Epithelial cell of esophagus (primary cell): ENCODE data around the gene SHISA6.

Experiments used
- DNase-seq: peaks from one replicate; pipeline ENCODE4 v3.0.0; 2010; ENCODE audit warnings: low read depth
- H3K4me3 ChIP-seq: 2 replicates; pipeline ENCODE4 v1.5.1; 2011; ENCODE audit warnings: mild to moderate bottlenecking, low read length, control low read depth
- TF ChIP-seq, protein P1 (sequence below): IDR thresholded peaks from 2 replicates; pipeline ENCODE4 v1.5.1; 2011; ENCODE audit warnings: low read depth, mild to moderate bottlenecking, low read length, control low read depth, inconsistent platforms; ENCODE audit not compliant: insufficient read depth; ENCODE audit errors: missing control alignments

SHISA6 gene

DNA sequence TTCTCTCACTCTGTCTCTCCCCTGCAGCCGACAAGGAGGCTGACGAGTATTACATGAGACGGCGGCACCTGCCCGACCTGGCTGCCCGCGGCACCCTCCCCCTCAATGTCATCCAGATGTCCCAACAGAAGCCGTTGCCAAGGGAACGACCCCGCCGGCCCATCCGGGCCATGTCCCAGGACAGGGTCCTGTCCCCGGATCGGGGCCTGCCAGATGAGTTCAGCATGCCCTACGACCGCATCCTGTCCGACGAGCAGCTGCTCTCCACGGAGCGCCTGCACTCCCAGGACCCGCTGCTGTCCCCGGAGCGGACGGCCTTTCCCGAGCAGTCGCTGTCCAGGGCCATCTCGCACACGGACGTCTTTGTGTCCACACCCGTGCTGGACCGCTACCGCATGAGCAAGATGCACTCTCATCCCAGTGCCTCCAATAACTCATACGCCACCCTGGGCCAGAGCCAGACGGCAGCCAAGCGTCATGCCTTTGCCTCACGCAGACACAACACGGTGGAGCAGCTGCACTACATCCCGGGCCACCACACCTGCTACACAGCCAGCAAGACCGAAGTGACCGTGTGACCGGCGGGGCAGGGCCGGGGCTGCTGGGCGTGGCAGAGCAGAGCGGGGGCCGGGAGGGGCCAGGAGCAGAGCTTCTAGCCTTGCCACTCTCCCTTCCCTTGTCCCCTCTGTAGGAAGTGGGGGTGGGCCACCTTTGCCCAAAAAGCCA is 316.9 kb downstream of the SHISA6 start:
- TF ChIP-seq, protein P1, sequence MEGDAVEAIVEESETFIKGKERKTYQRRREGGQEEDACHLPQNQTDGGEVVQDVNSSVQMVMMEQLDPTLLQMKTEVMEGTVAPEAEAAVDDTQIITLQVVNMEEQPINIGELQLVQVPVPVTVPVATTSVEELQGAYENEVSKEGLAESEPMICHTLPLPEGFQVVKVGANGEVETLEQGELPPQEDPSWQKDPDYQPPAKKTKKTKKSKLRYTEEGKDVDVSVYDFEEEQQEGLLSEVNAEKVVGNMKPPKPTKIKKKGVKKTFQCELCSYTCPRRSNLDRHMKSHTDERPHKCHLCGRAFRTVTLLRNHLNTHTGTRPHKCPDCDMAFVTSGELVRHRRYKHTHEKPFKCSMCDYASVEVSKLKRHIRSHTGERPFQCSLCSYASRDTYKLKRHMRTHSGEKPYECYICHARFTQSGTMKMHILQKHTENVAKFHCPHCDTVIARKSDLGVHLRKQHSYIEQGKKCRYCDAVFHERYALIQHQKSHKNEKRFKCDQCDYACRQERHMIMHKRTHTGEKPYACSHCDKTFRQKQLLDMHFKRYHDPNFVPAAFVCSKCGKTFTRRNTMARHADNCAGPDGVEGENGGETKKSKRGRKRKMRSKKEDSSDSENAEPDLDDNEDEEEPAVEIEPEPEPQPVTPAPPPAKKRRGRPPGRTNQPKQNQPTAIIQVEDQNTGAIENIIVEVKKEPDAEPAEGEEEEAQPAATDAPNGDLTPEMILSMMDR, result no peak
- DNase-seq, result no peak
- no peak overlapping the region for H3K4me3 ChIP-seq

DNA sequence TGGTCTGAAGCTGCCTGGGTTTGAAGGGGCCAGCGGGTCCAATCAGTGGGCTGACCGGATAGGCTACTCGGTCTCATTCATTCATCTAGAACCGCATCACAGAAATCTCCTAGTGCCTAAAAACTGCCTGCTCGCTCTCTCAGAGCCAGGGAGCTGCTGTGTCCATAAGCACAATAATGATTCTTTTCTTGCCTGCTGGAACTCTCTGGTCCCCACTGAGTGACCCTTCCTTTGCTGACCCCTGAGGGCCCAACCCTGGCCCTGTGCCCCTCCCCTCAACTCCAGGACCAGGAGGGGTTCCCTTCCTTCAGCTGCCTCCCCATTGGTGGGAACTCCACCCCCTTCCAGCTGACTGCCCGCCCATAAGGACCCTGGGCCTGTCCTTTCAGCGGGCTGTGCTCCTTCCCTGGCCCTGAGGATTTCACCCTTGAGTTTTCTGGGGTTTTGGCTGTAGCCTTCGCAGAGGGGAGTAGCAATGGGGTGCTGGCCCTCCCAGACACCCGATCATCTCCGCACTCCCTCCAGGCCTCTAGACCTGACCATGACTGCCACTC is 317.7 kb downstream of the SHISA6 start:
- TF ChIP-seq, protein P1, result no peak
- no peak overlapping the region for H3K4me3 ChIP-seq
- DNase-seq, result no peak

DNA sequence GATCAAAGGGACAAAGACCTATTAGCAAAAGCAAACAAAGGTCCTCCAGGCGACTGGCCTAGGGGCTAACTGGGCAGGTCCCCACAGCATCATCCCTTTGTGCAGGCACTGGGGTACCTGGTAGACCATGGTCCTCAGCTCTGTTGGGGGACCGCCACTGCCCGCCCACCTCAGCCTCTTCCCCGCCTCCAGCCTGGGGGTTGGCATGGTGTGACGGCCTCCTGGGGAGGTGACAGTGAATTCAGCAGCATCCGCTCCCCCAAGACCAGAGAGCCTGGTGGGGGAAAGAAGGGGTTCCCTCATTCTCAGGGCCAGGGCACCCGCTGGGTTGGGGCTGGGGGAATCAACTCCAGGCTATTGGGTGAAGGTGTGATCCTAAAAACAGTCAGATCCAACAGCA is 318.6 kb downstream of the SHISA6 start:
- TF ChIP-seq, protein P1, result no peak
- no peak for DNase-seq
- no peak overlapping the region for H3K4me3 ChIP-seq

DNA sequence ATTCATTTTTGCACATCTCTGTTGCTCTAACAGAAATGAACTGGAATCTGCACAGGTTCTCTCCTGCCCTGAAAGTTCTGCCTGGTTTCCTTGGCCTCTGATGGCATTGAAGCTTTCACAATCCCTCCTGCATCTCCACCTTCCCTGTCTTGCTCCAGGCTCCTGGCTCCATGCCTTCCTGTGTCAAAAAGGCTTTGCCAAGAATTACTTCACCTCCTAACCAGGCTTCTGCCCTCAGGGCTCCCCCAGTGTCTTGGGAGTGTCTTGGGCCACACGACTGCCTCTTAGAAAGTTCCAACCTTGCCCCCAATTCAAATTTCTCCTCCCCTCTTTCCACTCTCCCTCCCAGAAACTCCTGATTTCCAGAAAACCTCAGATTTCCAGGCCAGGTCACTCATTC is 320.3 kb downstream of the SHISA6 start:
- TF ChIP-seq, protein P1, result no peak
- DNase-seq, result no peak
- H3K4me3 ChIP-seq, result no peak overlapping the region

DNA sequence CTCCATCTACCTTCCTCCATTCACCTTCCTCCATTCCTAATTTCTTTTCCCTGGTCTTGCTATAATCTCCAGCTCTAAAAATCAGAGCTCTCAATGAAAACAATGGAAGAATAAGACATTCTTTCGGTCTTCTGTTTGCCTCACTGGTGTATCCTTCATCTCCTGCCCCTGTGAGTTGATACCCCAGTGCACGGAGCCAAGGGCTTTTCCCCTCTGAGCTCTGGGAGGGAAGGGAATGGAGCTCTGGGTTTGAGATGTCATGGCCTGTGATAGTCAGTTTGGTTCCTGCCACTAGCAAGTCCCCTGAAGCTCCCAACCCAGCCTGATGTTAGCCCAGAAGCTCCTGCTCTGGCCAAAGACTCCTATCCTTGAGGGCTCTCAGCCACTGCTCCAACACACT is 320.7 kb downstream of the SHISA6 start:
- no peak overlapping the region for H3K4me3 ChIP-seq
- no peak for DNase-seq
- TF ChIP-seq, protein P1, result no peak

DNA sequence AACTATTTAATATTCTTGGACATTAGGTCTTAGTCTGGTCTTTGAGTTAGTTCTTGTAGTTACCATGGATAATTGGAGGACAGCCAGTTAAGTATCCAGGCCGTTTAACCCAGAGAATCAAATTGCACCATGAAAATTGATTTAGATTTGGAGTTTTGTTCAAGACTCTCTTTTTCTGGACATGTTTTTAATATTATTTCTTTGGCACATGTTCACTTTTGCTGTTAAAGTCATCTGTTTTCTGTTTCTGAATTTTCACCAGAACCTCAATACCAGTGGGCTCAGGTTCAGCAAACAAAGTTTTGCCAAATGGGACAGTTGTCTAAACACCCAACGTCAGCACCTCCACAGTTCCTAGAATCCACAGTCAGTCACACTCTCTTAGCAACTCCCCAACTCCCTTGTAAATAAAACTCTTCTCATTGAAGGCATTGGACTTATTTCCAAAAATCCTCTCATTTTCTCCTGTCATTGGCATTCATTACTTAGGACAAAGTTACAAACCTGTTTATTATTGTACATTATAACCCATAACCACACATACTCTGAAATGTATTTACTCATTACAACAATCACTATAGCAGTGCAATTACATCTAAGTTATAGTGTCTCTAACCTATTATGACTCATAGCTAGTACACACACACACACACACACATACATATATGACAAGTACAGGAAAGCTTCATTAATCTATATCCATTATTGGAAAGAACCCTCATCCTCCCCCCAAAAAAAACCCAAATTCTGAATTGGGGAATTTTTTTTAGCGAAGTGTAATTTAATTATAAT is 323.8 kb downstream of the SHISA6 start:
- no peak overlapping the region for H3K4me3 ChIP-seq
- no peak for DNase-seq
- TF ChIP-seq, protein P1, result no peak
